GM12873 (cell line): ENCODE measurements around the gene IL21R.

Source experiments
- CTCF ChIP-seq: IDR thresholded peaks from 2 replicates; pipeline ENCODE4 v1.5.1; 2012; ENCODE audit warnings: low read depth, mild to moderate bottlenecking, moderate library complexity, low read length, control low read depth; ENCODE audit not compliant: insufficient read depth; ENCODE audit errors: missing control alignments

IL21R gene

GRCh38 chr16:27436921-27437650 is 35.1 kb downstream of the IL21R start:
- no peak for TF ChIP-seq CTCF

DNA sequence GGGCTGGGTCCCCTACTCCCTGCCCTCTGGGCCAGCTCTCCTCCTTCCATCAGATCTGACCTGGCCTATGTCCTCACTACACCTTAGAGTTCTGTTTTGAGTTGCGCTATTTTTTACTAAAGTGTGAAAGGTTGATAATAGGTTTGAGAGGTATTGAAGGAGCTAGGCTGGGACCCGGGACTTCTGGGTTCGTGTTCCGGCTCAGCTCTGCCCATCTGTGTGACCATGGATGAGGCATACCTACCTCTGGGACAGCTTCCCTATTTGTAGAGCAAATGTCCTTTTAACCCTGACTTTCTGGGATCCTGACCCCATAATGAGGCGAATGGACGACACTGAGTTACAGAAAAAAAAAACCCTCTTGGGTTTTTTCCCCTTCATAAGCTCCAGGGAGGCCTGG is 36.0 kb downstream of the IL21R start:
- TF ChIP-seq CTCF: no peak

- TF ChIP-seq CTCF: no peak
Measured at GRCh38 chr16:27439271-27440018, 37.5 kb downstream of the IL21R start.

DNA sequence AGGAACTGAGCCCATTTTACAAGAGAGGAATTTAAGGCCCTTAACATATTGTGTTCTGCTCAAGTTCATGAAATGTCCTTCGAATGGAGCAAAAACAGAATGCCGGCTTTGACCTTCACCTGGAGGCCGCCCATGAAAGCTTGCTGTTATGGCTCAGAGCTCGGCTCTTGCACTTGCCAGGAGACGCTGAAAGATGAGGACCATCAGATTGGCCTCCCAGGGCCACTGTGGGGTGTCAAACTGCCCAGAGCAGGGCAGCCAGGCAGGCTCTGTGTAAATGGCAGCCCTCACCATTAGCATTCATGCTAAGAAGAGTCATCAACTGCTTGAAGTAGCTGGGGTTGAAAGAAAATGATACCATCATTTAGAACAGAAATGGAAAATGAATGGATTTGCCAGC is 39.3 kb downstream of the IL21R start:
- no peak for TF ChIP-seq CTCF

GRCh38 chr16:27441998-27442397 is 40.0 kb downstream of the IL21R start:
- TF ChIP-seq CTCF: no peak

DNA sequence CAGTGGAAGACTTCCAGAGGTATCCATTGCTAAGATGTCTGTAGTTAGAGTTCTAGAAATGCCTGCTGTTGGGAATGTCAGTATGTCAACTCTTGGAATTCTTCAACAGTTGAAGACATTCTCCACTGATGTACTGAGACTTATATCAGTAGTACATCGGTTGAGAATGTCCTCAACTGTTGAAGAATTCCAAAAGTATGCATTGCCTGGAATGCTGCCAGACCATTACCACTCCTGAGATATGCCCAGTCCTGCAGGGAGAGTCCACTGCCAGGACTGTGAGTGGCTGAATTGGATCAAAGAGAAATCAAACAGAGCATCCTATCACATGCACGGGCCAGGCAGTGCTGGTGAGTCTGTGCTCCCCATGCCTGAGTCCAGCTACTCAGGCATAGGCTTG is 42.0 kb downstream of the IL21R start:
- TF ChIP-seq CTCF: no peak

- TF ChIP-seq CTCF: no peak
Measured at GRCh38 chr16:27444470-27444869, 42.5 kb downstream of the IL21R start.
